Prostate gland (tissue), 2 donors: ENCODE measurements around the gene ABCF2. TPM values are rescaled to one million over a fixed set of nuclear protein-coding genes. Genes with fewer than 3 reads are reported as not detected.
A peak's percentile ranks its signal among the peaks of the same experiment; 100 is the strongest.

Source experiments
- DNase-seq: peaks from one replicate; pipeline ENCODE4 v3.0.0-alpha.2; 2019; ENCODE audit warnings: low spot score
- H3K27ac ChIP-seq, 2 donors: fragments of 200-600 bp; sonication (generic); 2 replicates each; pipeline ENCODE4 v1.5.1; 2017 to 2019
- H3K27me3 ChIP-seq: fragments of 200-600 bp; sonication (generic); replicated peaks from 2 replicates; pipeline ENCODE4 v1.5.1; 2019; ENCODE audit not compliant: insufficient read depth
- H3K36me3 ChIP-seq, 2 donors: fragments of 200-600 bp; sonication (generic); 1 replicate in 1 of 2; 2 replicates in 1 of 2; pipeline versions ENCODE4 v1.5.1 to v1.8.1; 2017 to 2019
- H3K4me1 ChIP-seq: fragments of 200-600 bp; sonication (generic); replicated peaks from 2 replicates; pipeline ENCODE4 v1.5.1; 2019
- H3K4me3 ChIP-seq, 2 donors: fragments of 200-600 bp; sonication (generic); 2 replicates each; pipeline ENCODE4 v1.5.1; 2017 to 2019
- H3K9me3 ChIP-seq: fragments of 200-600 bp; sonication (generic); 2 replicates; pipeline ENCODE4 v1.5.1; 2017
- CTCF ChIP-seq, 4 experiments: fragments of 200-600 bp in 2 of 4; fragments of 450-650 bp in 2 of 4; sonication (generic) in 2 of 4; IDR thresholded peaks; 1 replicate in 3 of 4; 2 replicates in 1 of 4; pipeline ENCODE4 v1.5.1; 2016 to 2019; ENCODE audit warnings: antibody characterized with exemption in 4 of 4, mild to moderate bottlenecking in 2 of 4, moderate library complexity in 2 of 4
- POLR2A ChIP-seq: fragments of 450-650 bp; IDR thresholded peaks from one replicate; pipeline ENCODE4 v1.6.1; 2016; ENCODE audit warnings: antibody characterized with exemption, mild to moderate bottlenecking
- POLR2AphosphoS5 ChIP-seq: sonication (generic); formaldehyde crosslinking; IDR thresholded peaks from one replicate; pipeline ENCODE4 v1.6.1; 2017; ENCODE audit warnings: antibody characterized with exemption
- WGBS: methylation state at CpG from one replicate; pipeline ENCODE4 v1.1.5; 2018; 5-methylcytosine and 5-hydroxymethylcytosine counted together
- intact Hi-C: fragments of 100-400 bp; cut with DNase I; formaldehyde crosslinking; loops from one replicate; pipeline ENCODE4 v1.14.2; 2022
- total RNA-seq, 2 donors: library from RNA; depleted of rRNA; stranded (reverse); fragments of >200 nt; gene quantifications; one replicate each; pipeline ENCODE4 v1.1.0, GENCODE V29; 2016

ABCF2 gene
- total RNA-seq, 2 donors from 2014 or later, result 23.3 to 33.3 TPM

DNA sequence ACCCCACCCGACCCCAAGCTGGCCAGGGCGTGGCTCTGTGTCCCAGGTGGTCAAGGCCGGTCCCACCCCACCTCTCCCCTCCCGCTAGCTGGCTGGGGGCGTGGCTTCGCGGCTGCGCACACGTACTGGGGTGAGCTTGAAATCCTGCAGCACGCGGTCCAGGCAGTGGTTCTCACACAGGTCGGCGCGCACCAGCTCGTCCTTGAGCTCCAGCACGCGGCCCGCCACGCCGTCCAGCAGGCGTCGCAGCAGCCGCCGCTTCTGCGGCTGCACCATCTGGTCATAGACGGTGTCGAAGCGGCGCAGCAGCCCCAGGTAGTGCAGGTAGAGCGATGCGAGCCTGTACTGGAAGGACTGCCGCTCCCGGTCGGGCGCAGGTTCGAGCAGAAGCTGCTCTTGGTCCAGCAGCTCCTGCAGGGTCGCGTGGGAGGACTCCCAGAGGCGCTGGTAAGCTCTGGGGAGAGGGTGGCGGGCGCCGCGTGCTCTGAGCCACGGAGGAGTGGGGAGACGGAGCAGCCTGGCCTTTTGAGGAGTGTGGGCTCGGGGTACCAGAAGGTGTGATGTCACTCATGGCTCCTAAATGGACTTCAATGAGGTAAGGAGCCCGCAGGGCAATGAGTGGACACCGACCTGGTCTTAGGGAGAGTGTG lies 22.5 kb downstream of the ABCF2 start:
- Histone ChIP-seq H3K27ac (no peak overlapping the region), H3K36me3 (no peaks in the 10 kb centered on the region), H3K27me3 (no peaks in the 10 kb centered on the region), H3K9me3 (no peaks in the 10 kb centered on the region), H3K4me3 (no peak overlapping the region), H3K4me1 (no peaks in the 10 kb centered on the region)
- intact Hi-C loops, result no loop called here
- 81% methylated on average over 43 of the region's 48 CpGs for WGBS
- no peak for TF ChIP-seq POLR2A
- TF ChIP-seq CTCF (IDR thresholded peaks at IDR 0.05), result peak in 1 of 4 experiments; percentile 22
- no peak for DNase-seq

DNA sequence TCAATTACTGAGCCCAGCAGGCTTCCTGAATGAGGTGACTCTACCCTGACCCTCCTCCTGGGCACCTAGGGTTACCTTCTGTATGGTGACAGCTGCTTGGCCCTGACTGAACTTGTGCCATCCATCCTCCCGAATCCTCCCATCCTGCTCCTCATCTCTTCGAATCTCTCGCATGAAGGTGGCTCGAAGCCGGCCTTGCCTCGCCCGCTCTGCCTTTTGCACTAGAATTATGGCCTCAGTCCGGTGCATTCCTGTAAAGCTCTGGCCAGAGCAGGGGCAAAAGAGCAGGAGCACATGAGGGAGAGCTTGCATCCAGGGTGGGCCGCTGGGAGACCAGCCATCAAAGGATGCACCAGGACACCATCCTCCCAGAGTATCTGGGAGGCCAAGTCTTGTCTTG lies 24.2 kb downstream of the ABCF2 start:
- Histone ChIP-seq H3K4me1 (no peaks in the 10 kb centered on the region), H3K27me3 (no peaks in the 10 kb centered on the region), H3K27ac (no peak overlapping the region), H3K9me3 (no peaks in the 10 kb centered on the region), H3K36me3 (no peaks in the 10 kb centered on the region), H3K4me3 (no peak overlapping the region)
- intact Hi-C loops, result no loop called here
- no peak for DNase-seq
- no peak for TF ChIP-seq POLR2AphosphoS5
- TF ChIP-seq POLR2A, result no peak
- no peak for TF ChIP-seq CTCF (IDR thresholded peaks at IDR 0.05)
- 97% methylated on average over 9 of the region's 9 CpGs for WGBS

- no peak for TF ChIP-seq CTCF (IDR thresholded peaks at IDR 0.05)
- no peak for TF ChIP-seq POLR2AphosphoS5
- TF ChIP-seq POLR2A, result no peak
- intact Hi-C loops, result no loop called here
- Histone ChIP-seq H3K27ac (no peak overlapping the region), H3K4me1 (no peaks in the 10 kb centered on the region), H3K36me3 (no peaks in the 10 kb centered on the region), H3K9me3 (no peaks in the 10 kb centered on the region), H3K4me3 (no peak overlapping the region), H3K27me3 (no peaks in the 10 kb centered on the region)
- WGBS, result 92% methylated on average over 4 of the region's 4 CpGs
- DNase-seq, result no peak
Measured at GRCh38 chr7:151201751-151202150, 25.3 kb downstream of the ABCF2 start.

DNA sequence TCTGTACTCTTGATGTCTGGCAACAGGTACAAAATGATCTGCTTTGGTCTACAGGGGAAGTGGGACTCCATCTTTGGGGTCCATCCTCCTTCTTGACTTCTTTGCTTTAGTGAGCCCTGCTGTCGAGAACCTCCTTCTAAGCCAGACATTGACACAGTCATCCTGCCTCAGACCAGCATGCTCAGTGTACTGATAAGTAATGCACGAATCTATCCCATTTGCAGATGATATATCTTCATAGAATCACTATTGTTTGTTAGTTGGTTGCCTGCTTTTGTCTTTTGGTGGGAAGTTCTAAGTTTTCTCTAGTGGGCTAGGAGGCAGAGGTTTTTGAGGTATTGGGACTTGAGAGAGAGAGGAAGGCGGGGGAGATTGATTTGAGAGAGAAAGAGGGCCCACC lies 25.7 kb downstream of the ABCF2 start:
- intact Hi-C loops, result no loop called here
- no peak for TF ChIP-seq CTCF (IDR thresholded peaks at IDR 0.05)
- TF ChIP-seq POLR2AphosphoS5, result no peak
- no peak for TF ChIP-seq POLR2A
- Histone ChIP-seq H3K36me3 (no peaks in the 10 kb centered on the region), H3K27me3 (no peaks in the 10 kb centered on the region), H3K4me3 (no peak overlapping the region), H3K4me1 (no peaks in the 10 kb centered on the region), H3K9me3 (no peaks in the 10 kb centered on the region), H3K27ac (no peak overlapping the region)
- WGBS, result 91% methylated on average over 3 of the region's 3 CpGs
- DNase-seq, result no peak
